GM21723 (cell line): ENCODE data around the gene PTPRCAP.
"Not testable (repeated sequence)": the region's sequence is repeated elsewhere in the genome, so short reads cannot be mapped to it uniquely, and the experiment has no call there.

Source experiments
- ATAC-seq: cut with Tn5 transposase; IDR thresholded peaks from one replicate; pipeline ENCODE4 v1.9.1; 2021; ENCODE audit warnings: mild to moderate bottlenecking, moderate library complexity; ENCODE audit not compliant: unreplicated experiment

PTPRCAP gene

DNA sequence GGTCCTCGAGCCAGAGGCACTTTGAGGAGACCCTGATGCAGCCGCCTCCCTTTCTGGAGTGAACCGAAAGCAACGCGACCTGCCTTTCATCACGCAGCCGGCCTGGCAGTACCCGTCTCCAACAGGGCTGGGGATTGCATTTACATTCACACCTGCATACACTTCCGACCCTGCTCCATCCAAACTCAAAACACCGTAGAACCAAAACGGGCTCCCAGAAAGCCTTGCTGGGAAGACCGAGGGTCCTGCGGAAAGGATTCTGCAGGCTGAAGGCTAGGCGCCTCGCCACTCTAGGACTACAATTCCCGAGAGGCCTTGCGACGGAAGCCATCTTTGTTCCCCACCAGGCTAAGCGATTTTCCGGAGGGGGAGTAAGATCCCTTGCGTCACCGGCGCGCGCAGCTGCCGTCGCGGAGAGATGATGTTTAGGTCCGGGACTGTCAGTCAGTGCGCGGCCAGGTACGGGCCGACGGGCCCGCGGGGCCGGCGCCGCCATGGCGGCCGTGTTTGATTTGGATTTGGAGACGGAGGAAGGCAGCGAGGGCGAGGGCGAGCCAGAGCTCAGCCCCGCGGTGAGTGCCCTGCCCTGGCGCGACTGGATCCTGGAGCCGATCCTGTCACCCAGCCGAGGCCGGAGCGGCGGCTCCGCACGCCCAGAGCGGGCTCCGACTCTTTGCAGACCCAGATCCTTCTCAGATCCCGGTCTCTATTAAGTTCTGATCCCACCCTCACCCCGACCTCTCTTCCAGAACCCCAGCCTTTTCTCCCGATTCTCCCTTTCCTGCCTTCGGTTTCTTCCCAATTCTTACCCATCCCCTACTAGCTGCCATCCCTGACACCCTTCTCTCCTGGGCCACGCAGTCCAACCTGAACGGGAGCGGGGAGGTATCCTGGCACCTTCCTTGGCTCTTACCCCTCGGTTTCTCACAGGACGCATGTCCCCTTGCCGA, 9.2 kb downstream of the PTPRCAP start, which contains the start of gene RPS6KB2:
RPS6KB2 (plus strand) TSS at position 443 of the 950 bp plus-strand sequence; CDS start at position 495, 52 bp downstream.
- peak; percentile 67 for ATAC-seq

DNA sequence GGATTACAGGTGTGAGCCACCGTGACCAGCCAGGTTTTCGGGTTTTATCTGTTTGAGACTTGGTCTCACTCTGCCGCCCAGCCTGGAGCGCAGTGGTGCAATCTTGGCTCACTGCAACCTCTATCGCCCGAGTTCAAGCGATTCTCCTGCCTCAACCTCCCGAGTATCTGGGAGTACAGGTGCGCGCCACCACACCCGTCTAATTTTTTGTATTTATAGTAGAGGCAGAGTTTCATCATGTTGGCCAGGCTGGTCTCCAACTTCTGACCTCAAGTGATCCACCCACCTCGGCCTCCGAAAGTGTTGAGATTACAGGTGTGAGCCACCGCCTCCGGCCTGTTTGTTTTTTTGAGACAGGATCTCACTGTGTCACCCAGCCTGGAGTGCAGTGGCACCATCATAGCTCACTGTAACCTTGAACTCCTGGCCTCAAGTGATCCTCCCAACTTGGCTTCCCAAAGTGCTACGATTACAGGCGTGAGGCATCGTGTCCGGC, 10.1 kb downstream of the PTPRCAP start:
- not testable (repeated sequence) for ATAC-seq

DNA sequence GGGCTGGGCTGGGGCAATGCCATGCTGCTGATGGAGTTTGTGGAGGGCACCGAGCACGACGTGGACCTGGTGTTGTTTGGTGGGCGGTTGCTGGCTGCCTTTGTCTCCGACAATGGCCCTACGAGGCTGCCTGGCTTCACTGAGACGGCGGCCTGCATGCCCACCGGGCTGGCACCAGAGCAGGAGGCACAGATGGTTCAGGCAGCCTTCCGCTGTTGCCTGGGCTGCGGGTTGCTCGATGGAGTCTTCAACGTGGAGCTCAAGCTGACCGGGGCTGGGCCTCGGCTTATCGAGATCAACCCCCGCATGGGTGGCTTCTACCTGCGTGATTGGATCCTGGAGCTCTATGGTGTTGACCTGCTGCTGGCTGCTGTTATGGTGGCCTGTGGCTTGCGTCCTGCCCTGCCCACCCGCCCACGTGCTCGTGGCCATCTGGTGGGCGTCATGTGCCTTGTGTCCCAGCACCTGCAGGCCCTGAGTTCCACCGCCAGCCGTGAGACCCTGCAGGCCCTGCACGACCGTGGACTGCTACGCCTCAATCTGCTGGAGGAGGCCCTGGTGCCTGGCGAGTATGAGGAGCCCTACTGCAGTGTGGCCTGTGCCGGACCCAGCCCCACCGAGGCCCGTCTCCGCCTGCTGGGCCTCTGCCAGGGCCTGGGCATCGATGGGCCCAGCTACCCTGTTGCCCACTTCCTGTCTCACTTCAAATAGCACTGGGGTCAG, 13.4 kb downstream of the PTPRCAP start:
- no peak for ATAC-seq

DNA sequence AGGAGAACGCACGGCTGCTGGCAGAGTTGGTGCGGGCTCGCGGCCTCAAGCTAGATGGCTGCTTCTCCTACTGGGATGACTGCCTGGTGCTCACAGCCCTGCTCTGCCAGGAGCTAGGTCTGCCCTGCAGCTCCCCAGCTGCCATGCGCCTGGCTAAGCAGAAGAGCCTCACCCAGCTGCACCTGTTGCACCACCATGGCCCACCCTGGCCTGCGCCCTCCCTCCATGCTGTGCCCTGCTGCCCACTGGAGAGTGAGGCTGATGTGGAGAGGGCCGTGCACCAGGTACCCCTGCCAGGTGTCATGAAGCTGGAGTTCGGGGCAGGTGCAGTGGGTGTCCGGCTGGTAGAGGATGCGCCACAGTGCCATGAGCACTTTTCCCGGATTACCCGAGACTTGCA, 14.0 kb downstream of the PTPRCAP start:
- ATAC-seq, result no peak

DNA sequence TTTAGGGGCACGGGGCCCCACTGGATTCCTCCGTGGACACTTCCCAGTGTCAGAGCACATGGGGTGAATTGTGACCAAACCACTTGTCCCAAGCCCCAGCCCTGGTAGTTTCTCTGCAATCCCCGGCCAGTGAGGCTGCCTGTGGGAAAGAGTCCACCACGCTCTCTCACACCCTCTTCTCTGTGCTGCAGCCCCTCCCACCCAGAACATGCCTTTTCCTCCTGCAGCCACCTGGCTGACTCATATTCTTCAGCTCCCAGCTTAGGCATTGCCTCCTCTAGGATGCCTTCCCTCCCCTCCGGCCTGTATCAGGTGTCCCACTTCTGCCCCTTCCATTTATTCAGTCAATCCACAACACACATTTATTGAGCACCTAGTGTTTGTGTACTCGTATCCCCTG, 14.6 kb downstream of the PTPRCAP start:
- ATAC-seq, result no peak

DNA sequence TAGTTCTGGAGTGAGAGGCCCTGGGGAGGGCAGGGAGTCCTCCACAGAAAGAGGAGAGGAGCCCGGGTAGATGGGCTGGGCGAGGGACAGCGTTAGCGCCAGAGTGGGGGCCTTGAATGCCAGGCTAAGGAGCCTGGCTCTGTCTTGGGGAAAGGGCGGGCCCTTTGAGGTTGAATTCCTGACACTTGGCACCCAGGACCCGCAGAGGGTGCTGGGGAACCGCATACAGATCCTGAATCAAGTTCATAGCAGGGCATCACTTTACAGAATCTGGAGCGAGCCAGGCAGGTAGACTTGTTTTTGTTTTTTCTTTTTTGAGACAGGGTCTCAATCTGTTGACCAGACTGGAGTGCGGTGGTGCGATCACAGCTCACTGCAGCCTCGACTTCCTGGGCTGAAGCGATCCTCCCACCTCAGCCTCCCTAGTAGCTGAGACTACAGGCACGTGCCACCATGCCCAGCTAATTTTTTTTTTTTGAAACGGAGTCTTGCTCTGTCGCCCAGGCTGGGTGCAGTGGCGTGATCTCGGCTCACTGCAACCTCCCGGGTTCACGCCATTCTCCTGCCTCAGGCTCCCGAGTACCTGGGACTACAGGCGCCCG, 16.0 kb downstream of the PTPRCAP start:
- ATAC-seq, result no peak

DNA sequence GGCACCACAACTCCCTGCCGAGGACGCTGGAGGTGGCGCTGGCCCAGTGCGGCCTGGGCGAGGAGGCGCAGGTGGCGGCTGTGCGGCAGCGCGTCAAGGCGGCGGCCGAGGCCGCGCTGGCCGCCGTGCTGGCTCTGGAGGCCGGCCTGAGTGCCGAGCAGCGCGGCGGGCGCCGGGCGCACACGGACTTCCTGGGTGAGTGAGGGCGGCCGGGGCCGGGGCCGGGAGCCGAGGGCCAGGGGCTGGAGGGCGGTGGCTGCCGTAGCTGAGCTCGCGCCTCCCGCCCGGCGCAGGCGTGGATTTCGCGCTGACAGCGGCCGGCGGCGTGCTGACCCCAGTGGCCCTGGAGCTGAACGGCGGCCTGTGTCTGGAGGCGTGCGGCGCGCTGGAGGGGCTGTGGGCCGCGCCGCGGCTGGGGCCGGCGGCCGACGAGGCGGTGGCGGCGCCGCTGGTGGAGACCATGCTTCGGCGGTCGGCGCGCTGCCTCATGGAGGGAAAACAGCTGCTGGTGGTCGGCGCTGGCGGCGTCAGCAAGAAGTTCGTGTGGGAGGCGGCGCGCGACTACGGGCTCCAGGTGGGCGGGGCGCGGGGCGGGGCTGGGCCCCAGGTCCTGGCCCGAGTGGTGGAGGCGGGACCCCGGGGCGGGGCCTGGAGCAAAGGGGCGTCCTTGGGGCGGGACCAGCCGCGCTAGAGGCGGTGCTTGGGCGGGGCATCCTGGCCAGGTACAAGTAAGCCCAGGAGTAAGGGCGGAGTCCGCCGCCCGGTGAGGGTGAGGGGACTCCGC, 16.6 kb downstream of the PTPRCAP start:
- ATAC-seq, result peak; percentile 85

DNA sequence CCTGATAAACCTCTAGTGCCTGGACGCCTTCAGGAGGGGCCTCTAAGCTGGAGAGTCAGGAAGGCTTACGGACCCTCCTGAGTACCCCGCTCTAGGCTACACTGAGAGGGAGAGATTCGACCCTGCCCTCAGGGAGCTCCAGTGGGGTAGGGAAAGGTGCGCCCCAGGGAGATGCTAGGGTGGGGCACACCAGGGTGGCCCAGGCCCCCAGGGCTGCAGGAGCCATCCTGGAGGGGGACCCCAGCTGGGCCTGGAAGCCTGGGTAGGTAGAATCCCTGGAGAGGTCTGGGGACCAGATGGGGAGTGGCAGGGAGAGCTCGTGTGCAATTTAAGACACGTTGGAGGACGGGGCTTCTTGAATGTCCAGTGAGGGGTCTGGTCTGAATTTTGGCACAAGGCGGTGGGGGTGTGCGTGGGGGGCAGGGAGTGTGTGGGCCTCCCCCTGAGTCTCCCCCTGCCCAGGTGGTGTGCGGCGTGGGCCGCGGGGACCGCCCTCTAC, 17.3 kb downstream of the PTPRCAP start:
- ATAC-seq, result no peak

DNA sequence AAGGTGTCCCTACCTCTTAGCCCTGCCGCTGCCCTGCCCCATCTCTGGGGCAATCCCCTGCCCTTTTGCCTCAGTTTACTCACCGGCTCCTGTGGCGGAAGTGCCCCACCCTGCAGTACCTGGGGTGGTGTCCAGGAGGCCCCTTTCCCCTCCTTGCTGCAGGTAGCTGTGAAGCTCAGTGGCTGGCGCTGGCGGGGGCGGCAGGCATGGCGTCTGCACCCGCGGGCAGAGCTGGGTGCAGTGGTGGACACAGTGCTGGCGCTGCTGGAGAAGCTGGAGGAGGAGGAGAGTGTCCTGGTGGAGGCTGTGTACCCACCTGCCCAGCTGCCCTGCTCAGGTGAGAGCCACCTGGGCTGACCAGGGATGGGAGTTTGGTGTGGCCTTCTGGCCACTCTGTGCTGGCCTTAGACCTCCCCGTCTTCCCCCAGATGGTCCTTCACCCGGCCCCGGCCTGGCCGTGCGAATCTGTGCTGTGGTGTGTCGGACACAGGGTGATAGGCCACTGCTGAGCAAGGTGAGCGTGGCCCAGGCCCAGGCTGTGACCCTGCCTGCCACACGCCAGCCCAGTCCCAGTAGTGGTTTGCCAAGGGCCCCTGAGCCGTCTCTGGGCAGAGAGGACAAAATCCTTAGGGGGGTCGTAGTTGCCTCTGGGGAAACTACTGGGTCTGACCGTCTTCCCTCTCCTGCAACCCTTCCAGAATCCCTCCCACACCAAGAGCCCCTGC, 18.0 kb downstream of the PTPRCAP start:
- ATAC-seq, result no peak

DNA sequence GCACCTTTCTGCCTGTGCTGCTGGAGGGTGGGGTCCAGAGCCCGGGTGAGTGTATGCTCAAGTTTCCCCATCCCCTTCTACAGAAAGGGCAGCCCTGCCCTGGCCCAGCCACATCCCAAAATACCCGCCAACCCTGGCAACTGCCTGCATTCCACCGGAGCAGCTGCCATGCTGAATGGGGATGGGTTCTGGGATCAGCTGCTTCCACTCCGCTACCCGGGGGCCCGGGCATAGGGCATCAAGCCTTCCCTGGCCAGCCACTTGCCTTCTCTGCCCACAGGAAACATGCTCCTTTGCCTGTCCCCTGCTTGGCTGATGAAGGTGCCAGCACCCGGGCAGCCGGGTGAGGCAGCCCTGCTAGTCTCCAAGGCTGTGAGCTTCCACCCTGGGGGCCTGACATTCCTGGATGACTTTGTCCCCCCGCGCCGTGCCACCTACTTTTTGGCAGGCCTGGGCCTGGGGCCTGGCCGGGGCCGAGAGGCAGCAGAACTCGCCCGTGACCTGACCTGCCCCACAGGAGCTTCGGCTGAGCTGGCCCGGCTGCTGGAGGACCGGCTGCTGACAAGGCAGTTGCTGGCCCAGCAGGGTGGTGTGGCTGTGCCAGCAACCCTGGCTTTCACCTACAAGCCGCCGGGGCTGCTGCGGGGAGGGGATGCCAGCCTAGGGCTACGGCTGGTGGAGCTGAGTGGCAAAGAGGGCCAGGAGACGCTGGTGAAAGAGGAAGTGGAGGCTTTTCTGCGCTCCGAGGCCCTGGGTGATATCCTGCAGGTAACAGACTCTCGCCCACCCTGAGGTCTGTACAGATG, 18.8 kb downstream of the PTPRCAP start:
- ATAC-seq, result no peak

DNA sequence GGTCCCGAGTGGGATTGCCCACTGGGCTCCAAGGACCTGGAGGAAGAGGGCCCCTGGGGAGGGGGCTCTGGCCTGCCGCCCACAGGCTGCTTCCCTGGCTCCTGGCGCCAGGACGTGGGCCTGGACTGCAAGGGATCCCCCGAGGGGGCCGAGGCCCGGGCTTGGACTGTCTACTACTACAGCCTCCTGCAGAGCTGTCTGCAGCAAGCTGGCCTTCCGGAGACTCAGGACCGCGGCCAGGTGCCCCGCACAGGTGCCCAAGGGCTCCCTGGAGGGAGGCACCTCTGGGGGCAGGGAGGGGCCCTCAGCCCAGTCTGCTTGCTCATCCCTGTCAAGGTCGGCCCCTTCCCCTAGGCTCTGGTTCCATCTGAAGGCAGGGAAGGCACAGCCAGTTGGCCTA, 20.1 kb downstream of the PTPRCAP start:
- ATAC-seq, result no peak

DNA sequence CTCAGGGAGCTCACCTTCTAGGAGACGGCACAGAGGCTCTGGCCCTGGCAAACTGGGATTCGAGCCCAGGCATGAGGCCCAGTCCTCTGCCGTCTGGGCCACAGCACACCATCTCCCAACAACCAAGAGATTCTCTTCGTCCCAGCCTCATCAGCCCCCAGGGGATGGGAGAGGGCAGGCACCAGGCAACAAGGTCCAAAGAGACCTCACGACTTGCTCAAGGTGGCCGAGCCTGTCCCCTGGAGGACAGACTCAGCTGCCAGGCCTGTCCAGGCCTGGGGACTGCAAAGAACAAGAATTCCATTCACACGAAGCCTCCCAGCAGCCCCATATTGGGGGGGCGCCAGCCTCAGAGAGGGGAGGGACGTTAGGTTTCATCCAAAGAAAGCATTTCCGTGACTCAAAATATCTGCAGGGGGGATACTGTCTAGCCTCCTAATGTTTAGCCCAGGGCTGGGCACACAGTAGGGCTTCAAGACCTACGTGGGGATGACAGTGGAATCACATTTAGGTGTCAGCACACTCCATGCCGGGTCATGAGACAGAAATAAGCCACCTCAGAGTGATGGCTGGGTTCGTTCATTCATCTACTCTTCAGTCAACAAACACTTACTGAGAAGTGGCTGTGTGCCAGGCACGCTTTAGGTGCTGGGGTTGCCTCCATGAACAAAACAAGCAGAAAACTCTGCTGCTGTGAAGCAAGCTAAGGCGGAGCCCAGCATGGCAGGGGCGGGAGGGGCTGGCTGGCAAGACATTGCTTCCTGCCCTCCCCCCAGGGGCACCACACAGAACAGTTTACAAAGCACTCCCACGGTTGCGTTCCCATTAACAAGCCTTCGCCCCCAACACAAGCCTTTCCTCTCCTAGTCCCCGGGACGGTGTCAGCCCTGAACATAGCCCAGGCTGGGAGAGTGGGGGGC, 20.8 kb downstream of the PTPRCAP start:
- ATAC-seq, result no peak

DNA sequence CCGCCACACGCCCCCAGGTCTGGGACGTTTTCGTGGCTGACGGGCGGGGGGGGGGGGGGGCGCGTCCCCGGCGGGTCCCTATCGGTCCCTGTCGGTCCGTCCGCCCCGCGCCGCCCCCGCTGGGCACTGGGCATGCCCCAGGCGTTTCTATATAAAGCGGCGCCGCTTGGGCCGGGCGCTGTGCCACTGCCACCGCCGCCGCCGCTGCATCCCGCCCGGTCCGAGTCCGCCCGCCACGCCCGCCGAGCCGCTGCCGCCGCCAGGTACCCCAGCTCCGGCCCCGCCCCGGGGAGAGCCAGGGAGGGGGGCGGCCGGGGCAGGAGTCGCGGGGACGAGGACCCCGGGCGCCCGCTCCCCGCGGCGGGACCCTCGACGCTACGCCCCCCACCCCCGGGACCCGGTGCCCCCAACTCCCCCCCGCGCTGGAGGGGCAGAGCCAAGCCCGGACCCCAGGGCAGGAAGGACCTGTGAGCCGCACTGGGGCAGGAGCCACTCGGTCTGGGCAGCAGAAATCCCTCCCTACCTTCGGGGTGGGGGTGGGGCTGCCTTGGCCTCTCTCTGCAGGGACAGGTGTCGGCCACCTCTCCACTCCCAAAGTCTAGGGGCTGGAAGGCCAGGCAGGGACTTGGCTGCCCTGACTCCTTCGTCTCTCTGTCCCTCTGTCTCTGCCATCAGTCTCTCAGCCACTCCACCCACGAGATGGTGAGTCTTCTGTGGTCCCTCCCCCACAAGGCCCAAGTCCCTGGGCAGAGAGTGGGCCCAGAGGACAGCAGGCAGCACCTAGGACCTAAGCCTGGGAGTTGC, 21.8 kb downstream of the PTPRCAP start, which contains the start of gene CARNS1:
CARNS1 (plus strand) TSS at position 178 of the 804 bp plus-strand sequence; CDS start at position 700, 522 bp downstream.
- no peak for ATAC-seq

DNA sequence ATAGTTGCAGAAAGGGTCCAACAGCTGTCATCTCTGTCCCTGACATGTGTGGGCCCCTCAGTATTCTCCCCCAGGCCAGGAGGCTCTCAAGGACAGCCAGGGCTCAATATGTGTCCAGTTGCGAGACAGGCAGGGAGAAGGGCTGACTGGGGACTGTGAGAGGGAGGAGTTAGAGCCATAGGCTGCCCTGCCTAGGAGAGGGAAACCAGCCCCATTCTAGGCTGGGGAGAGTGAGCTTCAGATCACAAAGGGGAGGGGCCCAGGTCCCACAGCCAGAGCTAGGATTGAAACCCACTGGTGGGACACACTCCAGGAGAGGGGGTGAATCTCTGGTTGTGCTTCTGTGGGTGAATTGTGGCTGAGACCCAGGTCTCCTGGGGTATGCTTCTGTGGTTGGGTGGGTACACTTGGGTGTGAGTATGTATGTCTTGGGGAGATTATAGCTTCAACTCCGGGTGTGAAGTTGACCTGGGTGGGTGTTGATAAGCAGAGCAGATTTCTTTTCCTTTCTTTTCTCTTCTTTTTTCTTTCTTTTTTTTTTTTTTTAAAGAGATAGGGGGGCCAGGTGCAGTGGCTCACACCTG, 24.1 kb downstream of the PTPRCAP start:
- ATAC-seq, result no peak

DNA sequence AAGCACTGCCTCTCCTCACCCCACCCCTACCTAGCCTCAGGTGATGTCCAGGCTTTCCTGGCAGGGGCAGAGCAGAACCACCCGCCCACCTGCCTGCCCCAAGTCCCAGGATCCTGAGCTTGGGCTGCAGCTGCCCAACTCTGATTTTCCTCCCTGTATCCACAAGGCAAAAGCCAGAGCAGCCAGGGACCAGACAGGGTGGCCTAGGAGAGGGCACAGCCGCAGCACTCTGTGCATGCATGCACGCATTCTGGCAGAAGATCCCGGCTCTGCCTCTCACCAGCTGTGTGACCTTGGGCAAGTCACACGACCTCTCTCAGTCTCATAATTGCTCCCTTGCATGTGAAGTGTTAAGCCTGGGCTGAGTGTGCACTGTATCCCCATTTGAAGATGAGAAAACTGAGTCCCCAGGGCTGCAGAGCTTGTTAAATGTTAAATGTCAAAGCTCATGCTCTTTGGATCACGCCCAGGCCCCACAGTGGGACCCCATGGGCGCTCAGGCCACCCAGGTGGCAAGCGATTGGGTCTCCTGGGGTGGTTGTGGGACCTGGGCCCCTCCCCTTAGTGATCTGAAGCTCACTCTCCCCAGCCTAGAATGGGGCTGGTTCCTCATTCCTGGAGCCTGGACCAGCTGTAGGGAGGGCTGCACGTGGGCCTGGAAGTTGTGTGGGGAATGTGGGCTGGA, 24.8 kb downstream of the PTPRCAP start:
- no peak for ATAC-seq

DNA sequence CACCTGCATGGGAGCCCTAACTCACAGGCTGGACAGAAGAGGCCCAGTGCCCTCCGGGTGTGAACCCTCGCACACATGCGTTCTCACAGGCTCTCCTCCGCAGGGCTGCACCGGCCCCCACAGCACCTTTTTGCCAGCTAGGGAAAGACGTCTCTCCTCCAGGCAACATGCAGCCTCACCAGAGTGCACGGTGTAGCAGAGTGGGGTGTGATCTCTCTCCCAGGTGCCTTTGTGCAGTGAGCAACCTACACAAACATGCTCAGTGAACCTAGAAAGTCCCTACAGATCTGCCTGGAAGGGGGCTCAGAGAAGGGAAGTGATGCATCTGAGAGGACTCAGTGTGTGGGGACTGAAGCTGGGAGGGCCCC, 25.7 kb downstream of the PTPRCAP start:
- ATAC-seq, result no peak
